ENCODE measurements around the gene PARD3. TPM values are rescaled to one million over a fixed set of nuclear protein-coding genes. Genes with fewer than 3 reads are reported as not detected.

The PARD3 gene
- total RNA-seq, 6 donors from 2014 or later: 30.6 to 108 (median 50.6) TPM

- no peaks in the 10 kb centered on the region for H3K9me3 ChIP-seq
- H3K4me1 ChIP-seq: peaks cover 0 to 2% (median 0%) of the 10 kb centered on the region in 4 donors
- no peak overlapping the region for H3K4me3 ChIP-seq
- ATAC-seq (ENCODE audit: low FRiP score in 2 of 2) (no peak), DNase-seq (no peak)
- no peaks in the 10 kb centered on the region for H3K27me3 ChIP-seq
- WGBS, 2 donors: 63 to 82% methylated on average over 5 of the region's 5 CpGs
- TF ChIP-seq CTCF (IDR thresholded peaks at IDR 0.05) (no peak), EP300 (IDR thresholded peaks at IDR 0.05) (no peak), POLR2A (IDR thresholded peaks at IDR 0.05) (no peak), POLR2AphosphoS5 (IDR thresholded peaks at IDR 0.05) (no peak)
- H3K27ac ChIP-seq: no peak overlapping the region
- no peaks in the 10 kb centered on the region for H3K36me3 ChIP-seq
Measured at GRCh38 chr10:34834274-34834673, 19.2 kb upstream of the PARD3 start.

- DNase-seq (no peak), ATAC-seq (ENCODE audit: low FRiP score in 2 of 2) (no peak)
- TF ChIP-seq CTCF (IDR thresholded peaks at IDR 0.05) (no peak), EP300 (IDR thresholded peaks at IDR 0.05) (no peak)
- H3K4me3 ChIP-seq: no peak overlapping the region
- 32 to 37% methylated on average over 13 of the region's 13 CpGs for WGBS, 2 donors
- no peaks in the 10 kb centered on the region for H3K27me3 ChIP-seq
- H3K4me1 ChIP-seq: peaks cover 0 to 7% (median 0%) of the 10 kb centered on the region in 4 donors
- no peaks in the 10 kb centered on the region for H3K9me3 ChIP-seq
- no peaks in the 10 kb centered on the region for H3K36me3 ChIP-seq
- no peak overlapping the region for H3K27ac ChIP-seq
Measured at GRCh38 chr10:34830217-34830822, 15.2 kb upstream of the PARD3 start.

GRCh38 chr10:34826857-34827766 lies 12.0 kb upstream of the PARD3 start:
- Histone ChIP-seq H3K36me3 (no peaks in the 10 kb centered on the region), H3K4me1 (peaks cover 0 to 7% (median 0%) of the 10 kb centered on the region in 4 donors), H3K4me3 (no peak overlapping the region), H3K27me3 (no peaks in the 10 kb centered on the region), H3K9me3 (no peaks in the 10 kb centered on the region), H3K27ac (no peak overlapping the region)
- DNase-seq: no peak
- 83 to 84% methylated on average over 11 of the region's 11 CpGs for WGBS, 2 donors
- no peak for ATAC-seq (ENCODE audit: low FRiP score in 2 of 2)
- TF ChIP-seq EP300 (IDR thresholded peaks at IDR 0.05) (no peak), POLR2AphosphoS5 (IDR thresholded peaks at IDR 0.05) (no peak), CTCF (IDR thresholded peaks at IDR 0.05) (no peak)

- Histone ChIP-seq H3K27ac (no peak overlapping the region), H3K36me3 (no peaks in the 10 kb centered on the region), H3K27me3 (no peaks in the 10 kb centered on the region), H3K4me3 (no peak overlapping the region), H3K9me3 (no peaks in the 10 kb centered on the region), H3K4me1 (peaks cover 0 to 7% (median 0%) of the 10 kb centered on the region in 4 donors)
- DNase-seq (no peak), ATAC-seq (ENCODE audit: low FRiP score in 2 of 2) (no peak)
- 81 to 89% methylated on average over 6 of the region's 6 CpGs for WGBS, 2 donors
- no peak for TF ChIP-seq POLR2A (IDR thresholded peaks at IDR 0.05)
- TF ChIP-seq CTCF (IDR thresholded peaks at IDR 0.05): no peak
- no peak for TF ChIP-seq EP300 (IDR thresholded peaks at IDR 0.05)
- no peak for TF ChIP-seq POLR2AphosphoS5 (IDR thresholded peaks at IDR 0.05)
Measured at GRCh38 chr10:34826221-34826620, 11.1 kb upstream of the PARD3 start.
